ENCODE results near the gene VPS54.
"Not testable (repeated sequence)": the region's sequence is repeated elsewhere in the genome, so short reads cannot be mapped to it uniquely, and the experiment has no call there.

The VPS54 gene

DNA sequence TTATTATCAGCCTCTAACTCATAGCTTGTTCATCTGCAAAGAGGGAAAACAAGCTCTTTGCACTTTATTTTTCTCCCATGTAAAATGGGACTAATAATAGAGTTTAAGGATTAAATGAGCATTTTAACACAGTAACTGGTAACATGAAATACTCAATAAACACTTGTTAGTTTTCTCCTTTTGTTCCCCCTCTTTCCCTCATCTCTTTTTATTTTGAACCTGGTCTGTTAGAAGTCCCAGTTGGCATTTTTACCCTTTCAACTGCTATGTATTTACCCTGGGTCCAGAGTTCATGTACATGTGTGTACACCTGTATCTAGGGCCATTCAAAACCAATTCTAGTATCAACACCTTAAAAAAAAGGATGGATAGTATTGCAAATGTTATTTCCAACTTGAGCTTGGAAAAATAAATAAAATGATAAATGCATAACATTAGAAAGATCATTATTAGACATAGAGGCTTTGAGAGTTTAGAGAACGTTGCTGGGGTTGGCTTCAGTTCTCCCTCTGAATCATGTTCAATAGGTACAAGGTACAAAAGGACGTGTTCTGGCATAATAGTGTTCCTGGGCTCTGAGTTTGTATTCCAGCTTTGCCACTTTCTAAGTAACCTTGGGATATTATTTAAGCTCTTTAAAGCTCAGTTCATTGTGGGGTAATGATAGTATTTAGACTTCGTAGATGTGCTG lies 5.2 kb upstream of the VPS54 start:
- no peak for DNase-seq (ENCODE audit: low read depth in 2 of 2)

- no peak for DNase-seq (ENCODE audit: low read depth in 2 of 2)
Measured at GRCh38 chr2:64023485-64024258, 4.4 kb upstream of the VPS54 start.

GRCh38 chr2:64021578-64021977 lies 2.4 kb upstream of the VPS54 start:
- no peak for DNase-seq (ENCODE audit: low read depth in 2 of 2)

GRCh38 chr2:64019975-64020528 lies 824 bp upstream of the VPS54 start:
- no peak for DNase-seq (ENCODE audit: low read depth in 2 of 2)

DNA sequence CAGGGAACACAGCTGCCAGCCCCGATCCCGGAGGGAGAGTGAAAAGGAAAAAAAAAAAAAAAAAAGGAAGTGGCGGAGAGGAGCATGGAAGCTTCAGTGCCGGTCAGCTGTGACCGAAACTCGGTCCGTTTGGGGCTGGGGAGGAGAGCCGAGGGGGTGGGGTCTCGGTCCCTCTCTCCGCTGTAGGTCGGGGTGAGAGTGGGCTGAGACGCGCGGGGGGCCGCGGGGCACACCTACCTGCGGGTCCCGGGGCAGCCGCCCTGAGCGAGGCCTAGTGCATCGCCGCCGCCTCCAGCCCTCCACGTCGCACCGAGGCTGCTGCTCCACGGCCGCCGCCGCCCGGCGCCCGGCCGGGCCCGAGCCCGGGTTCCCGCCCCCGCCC lies 536 bp downstream of the VPS54 start:
- DNase-seq (ENCODE audit: low read depth in 2 of 2), result peak in 1 of 2 donors; percentile 23

DNA sequence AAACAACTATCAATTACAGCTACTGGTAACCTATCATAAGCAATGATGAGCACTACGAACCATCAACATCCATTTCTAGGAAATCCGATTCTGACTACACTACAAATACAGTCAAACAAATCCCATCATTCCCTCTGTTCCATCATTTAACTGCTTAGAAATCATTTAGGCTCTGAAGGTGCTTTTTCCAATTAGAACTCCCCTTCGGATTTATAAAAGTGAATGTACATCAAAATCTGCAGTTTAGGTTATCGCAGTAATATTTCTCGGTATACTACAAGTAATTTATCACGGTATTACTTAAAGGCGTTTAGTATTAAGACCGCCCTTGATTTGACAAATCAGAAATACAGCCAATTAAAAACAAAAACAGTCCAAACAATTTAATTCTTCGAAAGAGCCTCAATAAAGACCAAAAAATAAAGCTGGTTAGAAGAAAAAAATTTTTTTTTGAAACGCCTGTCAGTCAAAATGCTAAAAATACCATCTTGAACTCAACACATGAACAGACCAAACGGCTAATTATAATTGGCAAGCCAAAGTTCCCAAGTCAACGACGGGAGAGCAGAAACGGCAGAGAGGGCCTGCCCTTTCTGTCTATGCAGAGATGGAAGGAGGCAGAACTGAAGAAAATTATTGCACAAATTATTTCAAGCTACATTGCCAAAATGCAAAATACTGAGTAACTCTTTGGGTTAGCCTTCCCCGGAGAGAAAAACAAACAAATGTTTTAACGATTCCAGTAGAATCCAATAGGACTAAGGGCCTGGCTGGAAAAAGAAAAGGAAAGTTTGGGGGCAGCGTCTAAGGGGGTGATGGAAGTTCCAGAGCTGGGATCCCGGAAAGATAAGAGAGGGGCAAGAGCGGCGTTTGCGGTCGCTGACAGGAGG lies 1.2 kb downstream of the VPS54 start:
- no peak for DNase-seq (ENCODE audit: low read depth in 2 of 2)

DNA sequence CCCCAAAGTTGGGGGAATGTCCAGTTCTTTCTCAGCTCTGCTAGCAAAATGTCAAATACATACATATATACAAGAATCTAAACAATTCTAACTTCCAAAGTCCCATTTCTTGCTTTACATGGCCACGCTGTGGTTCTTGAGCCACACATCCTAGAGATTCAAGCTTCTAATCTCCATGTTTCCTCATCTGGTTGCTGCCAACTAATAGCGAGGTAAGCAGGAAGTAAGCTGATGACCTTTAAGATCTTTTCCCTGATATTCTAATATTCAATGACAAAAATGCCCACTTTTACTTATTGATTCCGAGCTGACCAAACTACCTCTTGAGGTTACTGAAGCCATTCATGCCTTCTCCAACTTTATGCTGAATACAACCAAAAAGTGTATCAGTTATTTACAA lies 3.3 kb downstream of the VPS54 start:
- DNase-seq (ENCODE audit: low read depth in 2 of 2), result no peak

DNA sequence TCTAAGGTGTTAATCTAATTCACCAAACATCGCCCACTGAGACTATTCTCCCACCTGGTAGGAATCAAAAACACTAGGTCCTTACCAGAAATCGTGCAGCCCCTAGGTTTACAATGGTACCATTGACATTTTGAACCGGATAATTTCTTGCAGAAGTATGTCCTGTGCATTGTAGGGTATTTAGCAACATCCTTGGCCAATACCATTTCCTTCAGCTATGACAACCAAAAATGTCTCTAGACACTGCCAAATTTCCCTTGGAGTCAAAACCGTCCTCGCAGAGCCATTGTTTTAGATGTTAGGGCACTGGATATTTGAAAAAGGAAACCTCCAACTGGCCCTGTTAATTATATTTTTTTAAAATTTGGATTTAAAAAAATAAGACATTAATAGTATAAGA lies 3.8 kb downstream of the VPS54 start:
- DNase-seq (ENCODE audit: low read depth in 2 of 2), result no peak

- DNase-seq (ENCODE audit: low read depth in 2 of 2), result no peak
Measured at GRCh38 chr2:64014628-64015027, 4.6 kb downstream of the VPS54 start.

DNA sequence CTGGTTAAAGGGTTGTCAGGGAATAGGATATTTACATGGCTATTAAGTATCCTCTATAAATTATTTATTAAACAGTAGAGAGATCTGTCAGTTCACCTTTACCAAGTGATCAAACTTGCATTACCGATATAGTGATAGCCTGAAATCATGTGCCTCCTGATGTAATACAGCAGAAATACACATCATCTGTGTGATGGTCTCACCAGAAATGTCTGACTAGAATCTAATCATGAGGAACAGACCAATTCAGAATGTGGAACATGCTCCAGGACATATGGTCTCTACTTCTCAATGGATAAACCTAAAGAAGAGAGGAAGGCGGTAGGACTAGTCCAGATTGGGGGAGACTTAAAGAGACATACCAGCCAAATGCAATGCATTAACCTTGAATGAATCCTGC lies 6.2 kb downstream of the VPS54 start:
- DNase-seq (ENCODE audit: low read depth in 2 of 2), result no peak

- no peak for DNase-seq (ENCODE audit: low read depth in 2 of 2)
Measured at GRCh38 chr2:64012115-64012514, 7.1 kb downstream of the VPS54 start.

GRCh38 chr2:64008434-64009009 lies 10.7 kb downstream of the VPS54 start:
- DNase-seq (ENCODE audit: low read depth in 2 of 2), result no peak

- DNase-seq (ENCODE audit: low read depth in 2 of 2), result no peak
Measured at GRCh38 chr2:64007924-64008323, 11.3 kb downstream of the VPS54 start.

GRCh38 chr2:64005707-64006356 lies 13.4 kb downstream of the VPS54 start:
- no peak for DNase-seq (ENCODE audit: low read depth in 2 of 2)

- no peak for DNase-seq (ENCODE audit: low read depth in 2 of 2)
Measured at GRCh38 chr2:64003239-64003638, 16.0 kb downstream of the VPS54 start.

DNA sequence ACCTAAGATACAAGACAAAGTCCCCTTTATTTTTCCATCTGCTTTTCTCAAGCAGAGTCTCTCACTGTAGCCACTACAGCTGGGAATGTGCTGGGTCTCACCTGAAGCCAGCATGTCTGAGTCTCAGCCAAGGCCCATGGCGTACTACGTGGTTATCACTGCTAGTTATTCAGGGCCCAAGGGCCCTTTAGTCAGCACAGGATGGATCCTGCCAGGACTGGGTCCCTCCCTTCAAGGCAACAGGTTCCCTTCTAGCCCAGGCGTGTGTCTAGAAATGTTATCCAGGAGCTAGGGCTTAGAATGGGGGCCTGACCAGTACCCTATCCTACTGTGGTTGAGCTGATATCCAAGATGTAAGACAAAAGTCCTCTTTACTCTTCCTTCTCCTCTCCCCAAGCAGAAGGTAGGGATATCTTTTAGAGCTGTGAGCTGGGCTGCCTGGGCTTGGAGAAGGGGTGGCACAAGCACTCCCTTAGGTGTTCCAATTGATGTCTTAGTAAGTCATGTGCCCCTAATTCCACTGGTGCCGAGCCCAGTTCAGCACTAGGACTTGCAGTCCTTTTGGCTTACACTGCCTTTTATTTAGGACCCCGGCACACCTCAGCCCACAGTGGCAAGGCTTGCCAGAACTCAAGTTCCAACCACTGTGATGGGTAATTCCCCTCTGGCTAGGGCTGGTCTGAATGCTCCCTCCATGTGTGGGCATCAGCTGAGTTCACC lies 17.7 kb downstream of the VPS54 start:
- no peak for DNase-seq (ENCODE audit: low read depth in 2 of 2)

- no peak for DNase-seq (ENCODE audit: low read depth in 2 of 2)
Measured at GRCh38 chr2:64000630-64001381, 18.4 kb downstream of the VPS54 start.

GRCh38 chr2:63999049-63999448 lies 20.2 kb downstream of the VPS54 start:
- no peak for DNase-seq (ENCODE audit: low read depth in 2 of 2)

DNA sequence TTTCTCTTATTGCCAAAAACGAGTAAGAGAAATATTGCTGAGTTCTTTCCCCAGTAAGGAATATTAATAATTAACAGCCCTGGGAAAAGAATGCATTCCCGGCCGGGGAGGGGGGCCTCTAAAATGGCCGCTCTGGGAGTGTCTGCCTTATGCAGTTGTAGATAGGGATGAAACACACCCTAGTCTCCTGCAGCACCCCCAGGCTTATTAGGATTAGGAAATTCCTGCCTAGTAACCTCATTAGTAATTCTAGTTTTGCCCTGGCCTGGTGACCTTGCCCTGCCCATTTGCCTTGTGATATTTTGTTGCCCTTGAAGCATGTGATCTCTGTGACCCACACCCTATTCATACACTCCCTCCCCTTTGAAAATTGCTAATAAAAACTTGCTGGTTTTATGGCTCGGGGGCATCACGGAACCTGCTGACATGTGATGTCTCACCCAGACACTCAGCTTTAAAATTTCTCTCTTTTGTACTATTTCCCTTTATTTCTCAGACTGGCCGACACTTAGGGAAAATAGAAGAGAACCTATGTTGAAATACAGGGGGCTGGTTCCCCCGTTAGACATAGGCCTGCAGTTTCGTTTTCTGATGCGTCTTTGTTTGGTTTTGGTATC lies 22.5 kb downstream of the VPS54 start:
- DNase-seq (ENCODE audit: low read depth in 2 of 2), result not testable (repeated sequence)

Measured in activated CD4-positive, alpha-beta T cell treated with anti-CD3 and anti-CD28 coated beads for 24 hours (primary cell).